ENCODE data around the gene PLCB1. TPM values are rescaled to one million over a fixed set of nuclear protein-coding genes. Genes with fewer than 3 reads are reported as not detected.
A peak's percentile ranks its signal among the peaks of the same experiment; 100 is the strongest.

PLCB1 gene
- total and polyA plus RNA-seq, 7 donors, result 1.5 to 10.7 (median 4.2) TPM

- ATAC-seq, result peak; percentile 77 to 96 (median 86)
- no peak for DNase-seq
- Histone ChIP-seq H3K4me3 (peak overlapping the region; percentile 45), H3K27ac (peak overlapping the region; percentile 50), H3K36me3 (ENCODE audit: insufficient read depth in 1 of 2, low read depth in 1 of 2) (no peaks in the 10 kb centered on the region), H3K27me3 (ENCODE audit: insufficient read depth in 3 of 3, low read length in 2 of 3) (no peaks in the 10 kb centered on the region), H3K9me3 (no peaks in the 10 kb centered on the region), H3K4me1 (peaks cover 8% of the 10 kb centered on the region)
- TF ChIP-seq CTCF (IDR thresholded peaks at IDR 0.05), result peak; percentile 94
- 14 to 17% (median 14%) methylated on average over 6 of the region's 6 CpGs for WGBS, 3 donors
- intact Hi-C loops (cut with DNase I), result loop anchor here (2.0 to 5.0 kb wide), 2 partner anchors 213 to 505 kb away; partner anchors contain the start of gene PLCB4 (in 1 of the 2)
Measured at GRCh38 chr20:8853805-8854338, 721.8 kb downstream of the PLCB1 start.

- Histone ChIP-seq H3K27me3 (ENCODE audit: insufficient read depth in 3 of 3, low read length in 2 of 3) (no peaks in the 10 kb centered on the region), H3K4me1 (peaks cover 8% of the 10 kb centered on the region), H3K9me3 (no peaks in the 10 kb centered on the region), H3K27ac (peak overlapping the region; percentile 50), H3K36me3 (ENCODE audit: insufficient read depth in 1 of 2, low read depth in 1 of 2) (no peaks in the 10 kb centered on the region), H3K4me3 (peak overlapping the region; percentile 45)
- ATAC-seq (peak in 2 of 4 donors; percentile 44 to 69), DNase-seq (peak; percentile 45 to 76)
- WGBS, 3 donors, result 31 to 35% (median 33%) methylated on average over 12 of the region's 12 CpGs
- TF ChIP-seq CTCF (IDR thresholded peaks at IDR 0.05), result no peak
- intact Hi-C loops (cut with DNase I), result loop anchor here (2.0 to 5.0 kb wide), 2 partner anchors 213 to 504 kb away; partner anchors contain the start of gene PLCB4 (in 1 of the 2)
Measured at GRCh38 chr20:8854571-8854970, 722.5 kb downstream of the PLCB1 start.

- no peaks in the 10 kb centered on the region for H3K27me3 ChIP-seq (ENCODE audit: insufficient read depth in 3 of 3, low read length in 2 of 3)
- intact Hi-C loops (cut with DNase I), result loop anchor here (2.0 kb wide), 1 partner anchor 503 kb away; no protein-coding TSS in a partner anchor
- no peaks in the 10 kb centered on the region for H3K36me3 ChIP-seq (ENCODE audit: insufficient read depth in 1 of 2, low read depth in 1 of 2)
- H3K4me1 ChIP-seq, result peaks cover 8% of the 10 kb centered on the region
- no peak for TF ChIP-seq CTCF (IDR thresholded peaks at IDR 0.05)
- ATAC-seq (peak in 3 of 4 donors; percentile 36 to 58 (median 48)), DNase-seq (peak in 1 of 2 donors; percentile 17)
- H3K9me3 ChIP-seq, result no peaks in the 10 kb centered on the region
- no peak overlapping the region for H3K4me3 ChIP-seq
- no peak overlapping the region for H3K27ac ChIP-seq
Measured at GRCh38 chr20:8855315-8855714, 723.2 kb downstream of the PLCB1 start.

GRCh38 chr20:8856668-8857067 is 724.6 kb downstream of the PLCB1 start:
- peaks cover 8% of the 10 kb centered on the region for H3K4me1 ChIP-seq
- intact Hi-C loops (cut with DNase I), result no loop called here
- DNase-seq, result no peak
- no peak overlapping the region for H3K4me3 ChIP-seq
- H3K36me3 ChIP-seq (ENCODE audit: insufficient read depth in 1 of 2, low read depth in 1 of 2), result no peaks in the 10 kb centered on the region
- no peaks in the 10 kb centered on the region for H3K9me3 ChIP-seq
- no peak for ATAC-seq
- H3K27ac ChIP-seq, result no peak overlapping the region
- WGBS, 3 donors, result 95 to 100% (median 100%) methylated on average over 1 of the region's 1 CpG
- H3K27me3 ChIP-seq (ENCODE audit: insufficient read depth in 3 of 3, low read length in 2 of 3), result no peaks in the 10 kb centered on the region
- no peak for TF ChIP-seq CTCF (IDR thresholded peaks at IDR 0.05)
